GM18511 (cell line): Measurements from ENCODE around the gene KMT2A.
"Not testable (repeated sequence)": the region's sequence is repeated elsewhere in the genome, so short reads cannot be mapped to it uniquely, and the experiment has no call there.

Experiments
- ATAC-seq: cut with Tn5 transposase; IDR thresholded peaks from one replicate; pipeline ENCODE4 v1.9.1; 2021; ENCODE audit warnings: mild to moderate bottlenecking, moderate library complexity; ENCODE audit not compliant: unreplicated experiment

Gene KMT2A

GRCh38 chr11:118481238-118481637 lies 44.9 kb downstream of the KMT2A start:
- not testable (repeated sequence) for ATAC-seq

- no peak for ATAC-seq
Observed at GRCh38 chr11:118484405-118484804, 48.1 kb downstream of the KMT2A start.

- no peak for ATAC-seq
Observed at GRCh38 chr11:118485273-118485672, 49.0 kb downstream of the KMT2A start.

GRCh38 chr11:118488480-118489109 lies 52.3 kb downstream of the KMT2A start:
- no peak for ATAC-seq

GRCh38 chr11:118491041-118491440 lies 54.7 kb downstream of the KMT2A start:
- ATAC-seq = no peak

GRCh38 chr11:118497831-118498230 lies 61.5 kb downstream of the KMT2A start:
- no peak for ATAC-seq

GRCh38 chr11:118503216-118503615 lies 66.9 kb downstream of the KMT2A start:
- ATAC-seq = no peak

GRCh38 chr11:118511601-118512000 lies 75.3 kb downstream of the KMT2A start:
- ATAC-seq = no peak

GRCh38 chr11:118514103-118514502 lies 77.8 kb downstream of the KMT2A start:
- no peak for ATAC-seq

GRCh38 chr11:118519549-118519948 lies 83.3 kb downstream of the KMT2A start:
- ATAC-seq = no peak

GRCh38 chr11:118521892-118522311 lies 85.6 kb downstream of the KMT2A start:
- peak; percentile 77 for ATAC-seq

GRCh38 chr11:118522571-118523072 lies 86.3 kb downstream of the KMT2A start:
- no peak for ATAC-seq

GRCh38 chr11:118524356-118524755 lies 88.1 kb downstream of the KMT2A start:
- no peak for ATAC-seq

GRCh38 chr11:118524757-118525470 lies 88.6 kb downstream of the KMT2A start:
- ATAC-seq = no peak

GRCh38 chr11:118526688-118527087 lies 90.4 kb downstream of the KMT2A start:
- ATAC-seq = no peak

- ATAC-seq = no peak
Observed at GRCh38 chr11:118527109-118527508, 90.8 kb downstream of the KMT2A start, which contains the start of gene TTC36. TTC36 (plus strand) TSS chr11:118527474; CDS start chr11:118527495, 21 bp downstream.

- ATAC-seq = no peak
Observed at GRCh38 chr11:118528511-118528910, 92.2 kb downstream of the KMT2A start.

GRCh38 chr11:118529584-118530175 lies 93.4 kb downstream of the KMT2A start:
- no peak for ATAC-seq

- no peak for ATAC-seq
Observed at GRCh38 chr11:118530180-118530682, 93.9 kb downstream of the KMT2A start.

- ATAC-seq = peak; percentile 82
Observed at GRCh38 chr11:118530683-118531596, 94.6 kb downstream of the KMT2A start, which contains the start of gene TMEM25. TMEM25 (plus strand) TSS chr11:118531192; CDS start chr11:118531802, 610 bp downstream.
